GM12801 (cell line): ENCODE measurements around the gene SCGB2A2.

ENCODE experiments used
- TF ChIP-seq, protein P1 (sequence below): IDR thresholded peaks from one replicate; pipeline ENCODE4 v1.5.1; 2011; ENCODE audit warnings: control low read depth; ENCODE audit not compliant: insufficient read length; ENCODE audit errors: extremely low read depth

The SCGB2A2 gene

DNA sequence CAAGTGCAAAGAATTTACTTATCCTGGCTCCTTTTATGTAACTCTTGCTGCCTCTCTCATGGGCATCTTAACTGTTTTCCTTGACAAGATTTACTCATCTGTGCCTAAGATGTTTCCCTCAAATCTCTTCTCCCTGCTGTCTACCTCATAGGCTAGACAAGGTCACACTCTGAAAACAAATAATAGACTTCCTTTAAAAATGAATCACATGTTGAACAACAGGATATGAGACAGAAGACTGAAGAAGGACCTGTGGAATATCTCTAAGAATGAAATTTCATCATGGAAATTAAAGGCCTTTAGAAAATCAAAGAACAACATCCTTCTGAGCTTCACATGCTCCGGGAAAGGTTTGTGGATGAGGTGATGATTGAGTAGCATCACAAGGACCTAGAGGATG lies 6.0 kb upstream of the SCGB2A2 start:
- TF ChIP-seq, protein P1, sequence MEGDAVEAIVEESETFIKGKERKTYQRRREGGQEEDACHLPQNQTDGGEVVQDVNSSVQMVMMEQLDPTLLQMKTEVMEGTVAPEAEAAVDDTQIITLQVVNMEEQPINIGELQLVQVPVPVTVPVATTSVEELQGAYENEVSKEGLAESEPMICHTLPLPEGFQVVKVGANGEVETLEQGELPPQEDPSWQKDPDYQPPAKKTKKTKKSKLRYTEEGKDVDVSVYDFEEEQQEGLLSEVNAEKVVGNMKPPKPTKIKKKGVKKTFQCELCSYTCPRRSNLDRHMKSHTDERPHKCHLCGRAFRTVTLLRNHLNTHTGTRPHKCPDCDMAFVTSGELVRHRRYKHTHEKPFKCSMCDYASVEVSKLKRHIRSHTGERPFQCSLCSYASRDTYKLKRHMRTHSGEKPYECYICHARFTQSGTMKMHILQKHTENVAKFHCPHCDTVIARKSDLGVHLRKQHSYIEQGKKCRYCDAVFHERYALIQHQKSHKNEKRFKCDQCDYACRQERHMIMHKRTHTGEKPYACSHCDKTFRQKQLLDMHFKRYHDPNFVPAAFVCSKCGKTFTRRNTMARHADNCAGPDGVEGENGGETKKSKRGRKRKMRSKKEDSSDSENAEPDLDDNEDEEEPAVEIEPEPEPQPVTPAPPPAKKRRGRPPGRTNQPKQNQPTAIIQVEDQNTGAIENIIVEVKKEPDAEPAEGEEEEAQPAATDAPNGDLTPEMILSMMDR = no peak

DNA sequence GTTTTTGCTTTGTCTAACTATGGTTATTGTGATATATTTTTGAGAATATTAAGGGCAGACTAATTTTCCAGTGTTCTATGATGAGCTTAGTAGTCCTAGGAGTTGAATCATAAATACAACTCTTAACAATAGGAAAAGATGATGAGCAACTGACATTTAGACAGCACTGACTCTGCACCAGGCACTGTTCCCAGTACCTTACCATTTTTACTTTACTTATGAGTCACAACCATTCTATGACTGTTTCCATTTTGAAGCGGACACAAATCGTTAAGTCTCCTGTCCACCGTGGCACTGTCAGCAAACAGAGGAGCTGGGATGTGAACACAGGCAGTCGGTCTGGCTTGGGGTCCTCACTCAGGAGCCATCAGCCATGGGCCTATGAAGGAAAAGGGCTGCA lies 3.4 kb upstream of the SCGB2A2 start:
- TF ChIP-seq, protein P1 = no peak

DNA sequence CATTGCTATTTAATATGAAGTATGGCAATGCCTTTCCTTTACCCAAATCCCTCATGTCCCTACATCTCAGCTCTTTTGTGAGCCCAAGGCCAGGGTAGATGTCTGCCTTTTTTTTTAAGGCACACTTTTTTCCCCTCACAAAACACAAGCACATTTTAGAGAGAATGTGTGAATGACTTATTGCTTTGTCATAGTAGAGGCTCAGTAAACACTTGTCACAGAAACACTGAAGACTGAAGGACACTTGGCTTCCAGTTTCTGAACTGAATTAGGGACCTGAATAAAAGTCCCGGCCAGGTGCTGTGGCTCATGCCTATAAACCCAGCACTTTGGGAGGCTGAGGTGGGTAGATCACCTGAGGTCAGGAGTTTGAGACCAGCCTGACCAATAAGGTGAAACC lies 2.9 kb upstream of the SCGB2A2 start:
- TF ChIP-seq, protein P1 = no peak

DNA sequence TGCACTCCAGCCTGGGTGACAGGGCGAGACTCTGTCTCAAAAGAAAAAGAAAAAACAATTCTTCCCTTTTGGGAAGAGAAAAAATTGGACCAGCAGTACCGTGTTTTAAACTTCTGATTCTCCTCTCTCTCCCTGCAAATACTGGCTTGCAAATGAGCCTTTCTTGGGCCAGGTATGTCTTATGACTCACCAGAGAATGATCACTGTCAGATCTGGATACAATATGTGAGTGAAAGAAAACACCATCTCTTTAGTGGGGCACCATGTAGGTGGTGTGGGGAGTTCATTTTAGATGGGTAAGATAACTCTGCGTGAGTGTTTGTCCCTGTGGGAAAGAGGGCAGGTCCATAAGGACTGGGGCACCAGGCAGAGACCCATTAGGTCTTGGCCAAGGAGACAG lies 2.4 kb upstream of the SCGB2A2 start:
- TF ChIP-seq, protein P1 = no peak

DNA sequence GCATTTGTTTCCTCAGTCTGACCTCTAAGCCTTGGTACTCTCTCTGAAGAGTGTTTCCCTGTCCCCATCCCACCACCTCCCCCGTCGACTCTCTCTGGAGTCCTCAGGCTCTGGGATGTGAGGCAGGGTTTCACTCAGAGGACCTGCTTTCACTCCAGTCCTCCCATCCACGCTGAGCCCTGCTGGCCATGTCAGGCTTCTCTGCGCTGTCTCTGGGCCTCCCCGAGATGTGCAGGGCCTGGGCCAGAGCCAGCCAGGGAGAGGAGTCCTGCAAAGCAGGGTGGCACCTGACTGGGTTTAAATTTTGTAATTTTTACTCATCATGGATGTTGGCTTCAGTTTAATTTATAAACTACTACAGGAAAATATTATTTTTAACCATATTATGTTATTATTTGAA lies 3.3 kb downstream of the SCGB2A2 start:
- TF ChIP-seq, protein P1 = no peak

DNA sequence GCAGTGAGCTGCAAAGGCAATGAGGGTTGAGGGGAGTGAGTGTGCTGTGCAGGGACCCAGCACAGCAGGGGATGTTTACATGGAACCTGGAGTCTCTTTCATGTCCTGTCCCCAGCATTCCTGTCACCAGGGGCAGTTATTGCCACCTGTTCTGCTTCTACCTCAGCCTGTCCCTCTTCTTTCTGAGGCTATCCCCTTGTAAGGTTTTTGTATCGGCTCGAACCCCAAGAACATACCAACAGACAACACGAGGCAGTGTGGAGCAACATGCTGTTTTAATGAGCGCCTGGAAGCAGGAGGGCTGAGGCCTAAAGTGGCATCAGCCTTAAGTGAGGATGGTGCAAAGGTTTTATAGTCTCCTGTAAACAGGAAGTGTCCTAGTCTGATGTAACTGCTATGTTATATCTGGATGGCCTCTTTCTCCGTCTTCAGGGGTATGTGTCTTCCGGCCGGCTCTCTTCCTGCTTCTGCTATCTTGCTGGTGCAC lies 3.9 kb downstream of the SCGB2A2 start:
- TF ChIP-seq, protein P1 = no peak

DNA sequence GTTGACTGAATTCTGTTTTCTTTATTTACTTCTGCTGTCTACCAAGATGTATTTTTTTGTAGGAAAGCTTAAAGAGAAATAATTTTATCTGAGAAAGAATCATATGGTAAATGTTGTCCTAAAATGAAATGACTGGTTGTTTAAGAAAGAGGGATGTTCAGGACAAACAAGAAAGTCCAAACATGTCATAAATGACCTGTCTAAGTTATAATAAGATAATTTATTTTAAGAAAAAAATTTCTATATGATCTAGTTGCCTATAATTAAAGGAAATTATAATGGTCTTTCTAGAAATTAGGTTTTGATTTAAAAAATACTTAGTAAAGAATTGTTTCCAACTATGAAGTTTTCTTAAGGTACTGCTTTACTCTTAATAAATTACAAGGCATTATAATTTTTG lies 10.5 kb downstream of the SCGB2A2 start:
- TF ChIP-seq, protein P1 = no peak

DNA sequence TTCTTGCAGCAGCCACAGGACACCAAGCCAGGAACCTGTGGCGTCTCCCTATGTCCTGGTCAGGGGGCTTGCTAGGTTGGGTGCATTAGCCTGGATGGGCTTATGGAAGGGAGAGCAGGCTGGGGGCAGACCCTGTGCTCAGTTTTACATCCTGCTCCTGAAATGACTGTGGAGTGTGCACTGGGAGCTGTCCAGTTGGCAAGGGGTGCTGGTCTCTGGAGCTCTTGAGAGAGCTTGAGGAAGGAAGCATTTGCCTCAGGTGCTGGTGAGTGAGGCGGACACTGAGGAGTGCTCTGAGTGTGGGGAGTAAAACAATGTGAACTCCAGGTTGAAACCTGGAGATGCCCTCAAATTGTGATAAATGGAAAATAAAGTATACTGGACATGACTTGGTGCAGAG lies 25.5 kb downstream of the SCGB2A2 start:
- TF ChIP-seq, protein P1 = no peak
